ENCODE measurements around the gene PPP3CA. TPM values are rescaled to one million over a fixed set of nuclear protein-coding genes. Genes with fewer than 3 reads are reported as not detected.

PPP3CA gene
- total RNA-seq, 1 experiment from 2014 or later, result 40.2 TPM

DNA sequence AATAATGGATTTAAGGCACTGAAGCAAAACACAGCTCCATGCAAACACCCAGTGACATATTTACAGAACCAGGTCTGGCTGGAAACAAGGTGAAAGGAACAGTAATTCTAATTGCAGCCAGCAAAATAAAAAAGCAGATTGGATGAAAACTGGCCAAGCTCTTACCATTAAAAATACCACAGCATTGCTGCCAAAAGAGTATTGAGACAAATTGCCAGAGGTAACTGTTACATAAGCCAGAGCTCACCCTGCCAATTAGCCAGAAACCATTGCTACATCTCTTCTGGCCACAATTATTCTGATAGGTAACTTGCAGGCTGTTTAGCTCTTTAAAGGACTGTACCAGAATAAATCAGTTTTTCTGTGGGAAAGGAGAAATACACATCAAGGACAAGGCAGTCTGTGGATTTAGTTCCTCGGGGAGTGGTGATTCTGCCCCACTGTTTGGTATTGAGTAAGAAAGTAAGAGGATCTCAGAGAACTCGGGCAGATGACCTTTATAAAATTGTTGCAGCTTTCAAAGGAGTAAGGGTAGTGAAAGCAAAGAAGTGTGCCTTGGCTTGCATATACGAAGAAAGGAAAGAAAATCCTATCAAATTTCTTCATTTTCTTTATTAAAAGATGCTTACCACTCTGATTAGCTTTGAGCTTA lies 369.5 kb downstream of the PPP3CA start:
- Histone ChIP-seq H3K4me2 (no peak overlapping the region), H4K20me1 (ENCODE audit: insufficient read depth) (no peaks in the 10 kb centered on the region), H3K4me3 (no peak overlapping the region), H3K9me2 (ENCODE audit: insufficient read depth) (no peaks in the 10 kb centered on the region), H3K27ac (no peak overlapping the region), H3F3A (ENCODE audit: insufficient read depth, low read depth) (no peaks in the 10 kb centered on the region), H2AFZ (no peak overlapping the region), H3K79me2 (ENCODE audit: low read depth) (no peaks in the 10 kb centered on the region), H3K4me1 (replicated peaks; ENCODE audit: insufficient read depth) (no peaks in the 10 kb centered on the region), H3K9me3 (ENCODE audit: insufficient read depth, low read depth) (no peaks in the 10 kb centered on the region), H3K36me3 (ENCODE audit: low read depth) (no peaks in the 10 kb centered on the region), H3K27me3 (ENCODE audit: insufficient read depth, low read depth) (no peaks in the 10 kb centered on the region)
- no peak for TF ChIP-seq EZH2 (IDR thresholded peaks at IDR 0.05; ENCODE audit: low read depth)
- TF ChIP-seq, protein P1, sequence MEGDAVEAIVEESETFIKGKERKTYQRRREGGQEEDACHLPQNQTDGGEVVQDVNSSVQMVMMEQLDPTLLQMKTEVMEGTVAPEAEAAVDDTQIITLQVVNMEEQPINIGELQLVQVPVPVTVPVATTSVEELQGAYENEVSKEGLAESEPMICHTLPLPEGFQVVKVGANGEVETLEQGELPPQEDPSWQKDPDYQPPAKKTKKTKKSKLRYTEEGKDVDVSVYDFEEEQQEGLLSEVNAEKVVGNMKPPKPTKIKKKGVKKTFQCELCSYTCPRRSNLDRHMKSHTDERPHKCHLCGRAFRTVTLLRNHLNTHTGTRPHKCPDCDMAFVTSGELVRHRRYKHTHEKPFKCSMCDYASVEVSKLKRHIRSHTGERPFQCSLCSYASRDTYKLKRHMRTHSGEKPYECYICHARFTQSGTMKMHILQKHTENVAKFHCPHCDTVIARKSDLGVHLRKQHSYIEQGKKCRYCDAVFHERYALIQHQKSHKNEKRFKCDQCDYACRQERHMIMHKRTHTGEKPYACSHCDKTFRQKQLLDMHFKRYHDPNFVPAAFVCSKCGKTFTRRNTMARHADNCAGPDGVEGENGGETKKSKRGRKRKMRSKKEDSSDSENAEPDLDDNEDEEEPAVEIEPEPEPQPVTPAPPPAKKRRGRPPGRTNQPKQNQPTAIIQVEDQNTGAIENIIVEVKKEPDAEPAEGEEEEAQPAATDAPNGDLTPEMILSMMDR (conservative IDR thresholded peaks at IDR 0.05), result no peak
- ChIA-PET CTCF (no interaction called here), POLR2A (ENCODE audit: unreplicated experiment) (no interaction called here)
- BruUV-seq (replicated peaks), result no TSS peak
- intact Hi-C loops (cut with micrococcal nuclease; ENCODE audit: unreplicated experiment), result no loop called here
- DNase-seq, result no peak

DNA sequence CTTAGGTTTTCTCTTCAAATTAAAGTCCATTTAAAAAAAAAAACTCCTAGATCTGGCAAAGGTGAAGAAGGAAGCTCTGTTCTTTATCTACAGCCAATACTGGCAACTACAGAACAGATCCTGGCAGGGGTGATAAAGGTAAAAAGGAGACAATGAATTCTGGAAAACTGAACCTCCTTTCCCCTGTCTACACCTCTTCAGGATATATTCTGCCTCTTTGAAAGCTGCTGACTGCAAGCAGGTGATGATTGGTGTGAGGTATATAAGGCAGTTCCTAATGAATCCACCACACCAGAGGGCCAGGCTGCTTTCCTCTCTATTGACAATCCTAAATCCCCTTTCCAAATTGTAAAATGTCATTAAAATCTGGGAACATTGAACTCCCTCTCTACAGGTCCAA lies 370.1 kb downstream of the PPP3CA start:
- DNase-seq, result no peak
- Histone ChIP-seq H3K4me2 (no peak overlapping the region), H3F3A (ENCODE audit: insufficient read depth, low read depth) (no peaks in the 10 kb centered on the region), H3K27me3 (ENCODE audit: insufficient read depth, low read depth) (no peaks in the 10 kb centered on the region), H3K4me3 (no peak overlapping the region), H3K4me1 (replicated peaks; ENCODE audit: insufficient read depth) (no peaks in the 10 kb centered on the region), H3K36me3 (ENCODE audit: low read depth) (no peaks in the 10 kb centered on the region), H4K20me1 (ENCODE audit: insufficient read depth) (no peaks in the 10 kb centered on the region), H3K9me2 (ENCODE audit: insufficient read depth) (no peaks in the 10 kb centered on the region), H3K79me2 (ENCODE audit: low read depth) (no peaks in the 10 kb centered on the region), H3K27ac (no peak overlapping the region), H3K9me3 (ENCODE audit: insufficient read depth, low read depth) (no peaks in the 10 kb centered on the region), H2AFZ (no peak overlapping the region)
- TF ChIP-seq EZH2 (IDR thresholded peaks at IDR 0.05; ENCODE audit: low read depth), result no peak
- TF ChIP-seq, protein P1 (conservative IDR thresholded peaks at IDR 0.05), result no peak
- intact Hi-C loops (cut with micrococcal nuclease; ENCODE audit: unreplicated experiment), result no loop called here
- CTCF ChIA-PET, result no interaction called here
- POLR2A ChIA-PET (ENCODE audit: unreplicated experiment), result no interaction called here
- BruUV-seq (replicated peaks), result no TSS peak

Small RNAs within 50 kb of the gene (microRNA-seq; reads per million reads assigned to microRNA genes)
- gene MIR1255A (ENCODE audit: borderline number of aligned reads, borderline replicate concordance), result 4.7 reads per million
- not detected for gene MIR8066 (ENCODE audit: borderline number of aligned reads, borderline replicate concordance)
